Measurements from ENCODE around the gene MVP.
A peak's percentile ranks its signal among the peaks of the same experiment; 100 is the strongest.

Gene MVP

GRCh38 chr16:29810699-29811169, 9.5 kb upstream of the MVP start:
- H2AFZ ChIP-seq (ENCODE audit: low read depth, low read length) = no peak overlapping the region
- H3K4me1 ChIP-seq (ENCODE audit: low read length) = peaks cover 53% of the 10 kb centered on the region
- peaks cover 31% of the 10 kb centered on the region for H3K36me3 ChIP-seq (replicated peaks; ENCODE audit: low read depth, low read length)
- H3K27ac ChIP-seq (ENCODE audit: low read length) = no peak overlapping the region
- H3K4me2 ChIP-seq (ENCODE audit: low read length) = peak overlapping the region; percentile 67
- peaks cover 25% of the 10 kb centered on the region for H4K20me1 ChIP-seq (ENCODE audit: insufficient read depth, low read length)
- no peak overlapping the region; the same call in 1 of the 2 replicates for H3K9ac ChIP-seq (ENCODE audit: low read length)
- no peaks in the 10 kb centered on the region for H3K27me3 ChIP-seq (ENCODE audit: low read depth, low read length)
- TF ChIP-seq CTCF (IDR thresholded peaks at IDR 0.05; ENCODE audit: low read depth, low read length) = no peak
- TF ChIP-seq EZH2phosphoT487 (IDR thresholded peaks at IDR 0.05; ENCODE audit: low read depth) = no peak
- H3K79me2 ChIP-seq (ENCODE audit: low read length) = peaks cover 28% of the 10 kb centered on the region
- peak overlapping the region; percentile 58 for H3K4me3 ChIP-seq (ENCODE audit: low read length)
- H3K9me3 ChIP-seq (ENCODE audit: insufficient read depth, low read length) = no peaks in the 10 kb centered on the region

DNA sequence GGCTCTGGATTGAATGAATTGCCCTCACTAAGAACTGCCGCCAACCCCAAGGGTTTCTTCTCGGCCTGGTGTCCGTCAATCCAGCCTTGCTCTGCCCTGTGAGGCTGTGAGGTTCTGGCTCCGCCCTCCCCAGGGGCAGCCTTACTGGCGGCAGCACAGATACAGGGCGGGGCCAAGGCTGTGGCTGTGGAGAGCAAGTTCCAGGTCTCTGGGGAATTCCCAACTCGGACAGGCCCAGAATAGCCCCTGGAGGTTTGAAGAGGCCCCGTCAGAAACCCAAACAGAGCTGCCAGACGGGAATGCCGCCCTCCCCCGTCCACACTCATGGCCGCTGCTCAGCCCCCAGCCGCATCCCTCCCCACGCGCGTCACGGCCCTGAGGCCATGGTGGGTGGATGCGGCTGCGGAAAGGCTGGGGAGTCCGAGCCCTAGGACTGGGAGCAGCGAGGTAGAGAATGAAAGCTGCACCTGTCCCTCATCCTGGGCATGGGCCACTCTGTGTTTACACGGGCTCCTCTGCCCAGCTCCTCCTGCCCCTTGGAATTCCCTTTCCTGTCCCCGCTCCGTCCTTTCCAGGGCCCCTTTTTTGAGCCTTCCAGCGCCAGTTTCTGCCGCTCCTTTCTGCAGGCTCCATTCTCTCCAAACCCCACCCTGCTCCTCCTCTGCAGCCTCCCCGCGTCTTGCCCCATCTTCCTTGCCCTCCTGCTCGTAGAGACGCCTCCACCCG, 8.9 kb upstream of the MVP start:
- peaks cover 31% of the 10 kb centered on the region for H3K36me3 ChIP-seq (replicated peaks; ENCODE audit: low read depth, low read length)
- H3K27me3 ChIP-seq (ENCODE audit: low read depth, low read length) = no peaks in the 10 kb centered on the region
- TF ChIP-seq EZH2phosphoT487 (IDR thresholded peaks at IDR 0.05; ENCODE audit: low read depth) (no peak), CTCF (IDR thresholded peaks at IDR 0.05; ENCODE audit: low read depth, low read length) (no peak)
- H3K4me2 ChIP-seq (ENCODE audit: low read length) = peak overlapping the region; percentile 67
- no peak overlapping the region for H2AFZ ChIP-seq (ENCODE audit: low read depth, low read length)
- peaks cover 25% of the 10 kb centered on the region for H4K20me1 ChIP-seq (ENCODE audit: insufficient read depth, low read length)
- H3K27ac ChIP-seq (ENCODE audit: low read length) = no peak overlapping the region
- peak overlapping the region; percentile 35 for H3K9ac ChIP-seq (ENCODE audit: low read length)
- peak overlapping the region; percentile 58 for H3K4me3 ChIP-seq (ENCODE audit: low read length)
- H3K9me3 ChIP-seq (ENCODE audit: insufficient read depth, low read length) = no peaks in the 10 kb centered on the region
- peaks cover 53% of the 10 kb centered on the region for H3K4me1 ChIP-seq (ENCODE audit: low read length)
- peaks cover 29% of the 10 kb centered on the region for H3K79me2 ChIP-seq (ENCODE audit: low read length)

DNA sequence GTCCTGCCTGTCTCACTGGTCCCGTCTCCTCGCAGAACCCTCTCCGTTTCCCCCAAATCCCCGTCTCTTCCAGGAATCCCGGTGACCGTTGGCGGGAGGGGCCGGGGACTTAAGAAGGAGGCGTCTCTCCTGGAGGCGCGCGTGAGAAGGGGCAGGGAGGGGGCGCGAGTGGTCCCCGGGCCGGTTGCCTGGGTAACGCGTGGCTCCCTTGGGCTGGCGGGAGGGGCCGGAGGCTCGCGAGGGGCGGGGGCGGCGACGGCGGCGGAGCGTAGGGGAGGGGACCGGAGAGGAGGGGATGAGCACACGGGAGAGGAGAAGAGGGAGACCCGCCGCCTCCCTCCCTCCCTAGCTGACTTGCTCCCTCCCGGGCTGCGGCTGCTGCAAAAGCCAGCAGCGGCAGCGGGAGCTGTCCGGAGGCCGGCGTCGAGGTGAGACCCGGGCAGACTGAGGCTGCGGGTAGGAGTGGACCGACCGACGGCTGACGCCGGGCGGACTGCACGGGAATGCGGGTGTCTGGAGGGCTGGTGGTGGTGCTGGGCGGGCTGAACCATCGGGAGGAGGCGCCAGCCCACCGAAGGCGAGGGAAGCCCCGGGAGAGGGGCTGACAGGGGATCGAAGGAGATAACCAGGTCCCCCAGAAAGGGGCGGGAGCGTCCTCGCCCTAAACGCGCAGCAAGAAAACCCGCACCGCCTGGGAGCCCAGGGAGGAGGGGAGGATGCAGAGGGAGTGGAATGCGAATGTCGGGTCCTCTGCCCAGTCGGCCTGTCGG, 8.2 kb upstream of the MVP start, which contains the start of gene PRRT2:
TSS of gene PRRT2 (plus strand) at position 298 of the 770 bp plus-strand sequence. CDS start 862 bp downstream, outside the sequence.
- Histone ChIP-seq H3K9ac (ENCODE audit: low read length) (peak within 1 kb of the TSS; percentile 35), H3K4me1 (ENCODE audit: low read length) (peaks cover 53% of the 10 kb centered on the region), H3K9me3 (ENCODE audit: insufficient read depth, low read length) (no peaks in the 10 kb centered on the region), H3K79me2 (ENCODE audit: low read length) (peaks cover 30% of the 10 kb centered on the region), H3K36me3 (replicated peaks; ENCODE audit: low read depth, low read length) (peaks cover 31% of the 10 kb centered on the region), H3K27me3 (ENCODE audit: low read depth, low read length) (no peaks in the 10 kb centered on the region), H3K4me3 (ENCODE audit: low read length) (peak within 1 kb of the TSS; percentile 58), H3K27ac (ENCODE audit: low read length) (no peak within 1 kb of the TSS), H2AFZ (ENCODE audit: low read depth, low read length) (no peak within 1 kb of the TSS), H3K4me2 (ENCODE audit: low read length) (peak within 1 kb of the TSS; percentile 67), H4K20me1 (ENCODE audit: insufficient read depth, low read length) (peaks cover 25% of the 10 kb centered on the region)
- no peak for TF ChIP-seq EZH2phosphoT487 (IDR thresholded peaks at IDR 0.05; ENCODE audit: low read depth)
- no peak for TF ChIP-seq CTCF (IDR thresholded peaks at IDR 0.05; ENCODE audit: low read depth, low read length)
